ENCODE results near the gene SLC30A4. TPM values are rescaled to one million over a fixed set of nuclear protein-coding genes. Genes with fewer than 3 reads are reported as not detected.

SLC30A4 gene
- total RNA-seq, 1 experiment from 2014 or later, result 2.7 TPM

DNA sequence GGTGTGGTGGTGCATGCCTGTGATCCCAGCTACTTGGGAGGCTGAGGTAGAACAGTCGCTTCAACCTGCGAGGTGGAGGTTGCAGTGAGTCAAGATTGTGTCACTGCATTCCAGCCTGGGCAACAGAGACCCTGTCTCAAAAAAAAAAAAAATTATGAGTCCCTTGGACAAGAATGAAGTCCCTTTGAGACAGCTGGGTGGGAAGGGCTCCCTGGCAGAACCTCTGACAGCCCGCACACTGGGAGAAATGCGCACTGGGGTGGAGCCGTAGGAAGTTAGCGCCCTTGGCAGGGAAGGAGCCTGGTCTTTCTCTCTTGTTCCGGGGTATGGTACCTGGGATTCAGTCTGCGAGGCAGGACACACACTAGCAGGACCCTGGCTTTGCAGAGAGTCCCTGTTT, 51.4 kb downstream of the SLC30A4 start:
- no peak for DNase-seq
- Histone ChIP-seq H3K9me2 (ENCODE audit: insufficient read depth) (no peaks in the 10 kb centered on the region), H4K20me1 (ENCODE audit: insufficient read depth) (no peaks in the 10 kb centered on the region), H3K9me3 (ENCODE audit: insufficient read depth, low read depth) (no peaks in the 10 kb centered on the region), H3K4me3 (no peak overlapping the region), H3K79me2 (ENCODE audit: low read depth) (no peaks in the 10 kb centered on the region), H2AFZ (no peak overlapping the region), H3K4me2 (no peak overlapping the region), H3K36me3 (ENCODE audit: low read depth) (no peaks in the 10 kb centered on the region), H3K27ac (no peak overlapping the region), H3K27me3 (ENCODE audit: insufficient read depth, low read depth) (no peaks in the 10 kb centered on the region), H3K4me1 (replicated peaks; ENCODE audit: insufficient read depth) (no peaks in the 10 kb centered on the region), H3F3A (ENCODE audit: insufficient read depth, low read depth) (no peaks in the 10 kb centered on the region)
- intact Hi-C loops (cut with micrococcal nuclease; ENCODE audit: unreplicated experiment), result no loop called here
- no TSS peak for BruUV-seq (replicated peaks)
- ChIA-PET POLR2A (ENCODE audit: unreplicated experiment) (no interaction called here), CTCF (no interaction called here)
- no peak for TF ChIP-seq EZH2 (IDR thresholded peaks at IDR 0.05; ENCODE audit: low read depth)
- TF ChIP-seq, protein P1, sequence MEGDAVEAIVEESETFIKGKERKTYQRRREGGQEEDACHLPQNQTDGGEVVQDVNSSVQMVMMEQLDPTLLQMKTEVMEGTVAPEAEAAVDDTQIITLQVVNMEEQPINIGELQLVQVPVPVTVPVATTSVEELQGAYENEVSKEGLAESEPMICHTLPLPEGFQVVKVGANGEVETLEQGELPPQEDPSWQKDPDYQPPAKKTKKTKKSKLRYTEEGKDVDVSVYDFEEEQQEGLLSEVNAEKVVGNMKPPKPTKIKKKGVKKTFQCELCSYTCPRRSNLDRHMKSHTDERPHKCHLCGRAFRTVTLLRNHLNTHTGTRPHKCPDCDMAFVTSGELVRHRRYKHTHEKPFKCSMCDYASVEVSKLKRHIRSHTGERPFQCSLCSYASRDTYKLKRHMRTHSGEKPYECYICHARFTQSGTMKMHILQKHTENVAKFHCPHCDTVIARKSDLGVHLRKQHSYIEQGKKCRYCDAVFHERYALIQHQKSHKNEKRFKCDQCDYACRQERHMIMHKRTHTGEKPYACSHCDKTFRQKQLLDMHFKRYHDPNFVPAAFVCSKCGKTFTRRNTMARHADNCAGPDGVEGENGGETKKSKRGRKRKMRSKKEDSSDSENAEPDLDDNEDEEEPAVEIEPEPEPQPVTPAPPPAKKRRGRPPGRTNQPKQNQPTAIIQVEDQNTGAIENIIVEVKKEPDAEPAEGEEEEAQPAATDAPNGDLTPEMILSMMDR (conservative IDR thresholded peaks at IDR 0.05), result no peak

DNA sequence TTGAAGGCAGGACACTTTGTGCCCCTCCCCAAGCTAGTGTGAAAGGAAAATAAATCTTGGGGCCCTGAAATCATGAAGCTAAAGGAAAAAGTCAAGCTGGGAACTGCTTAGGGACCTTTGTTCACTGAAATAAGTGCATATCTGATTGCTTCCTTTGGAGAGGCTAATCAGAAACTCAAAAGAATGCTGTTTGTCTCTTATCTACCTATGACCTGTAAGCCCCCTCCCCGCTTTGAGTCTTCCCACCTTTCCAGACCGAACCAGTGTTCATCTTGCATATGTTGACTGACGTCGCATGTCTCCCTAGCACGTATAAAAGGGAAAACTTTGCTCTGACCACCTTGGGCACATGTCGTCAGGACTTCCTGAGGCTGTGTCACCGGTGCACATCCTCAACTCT, 53.1 kb downstream of the SLC30A4 start:
- Histone ChIP-seq H2AFZ (no peak overlapping the region), H4K20me1 (ENCODE audit: insufficient read depth) (no peaks in the 10 kb centered on the region), H3K4me1 (replicated peaks; ENCODE audit: insufficient read depth) (no peaks in the 10 kb centered on the region), H3K4me2 (no peak overlapping the region), H3K9me2 (ENCODE audit: insufficient read depth) (no peaks in the 10 kb centered on the region), H3K9me3 (ENCODE audit: insufficient read depth, low read depth) (no peaks in the 10 kb centered on the region), H3K79me2 (ENCODE audit: low read depth) (no peaks in the 10 kb centered on the region), H3K36me3 (ENCODE audit: low read depth) (no peaks in the 10 kb centered on the region), H3K27me3 (ENCODE audit: insufficient read depth, low read depth) (no peaks in the 10 kb centered on the region), H3K27ac (no peak overlapping the region), H3K4me3 (no peak overlapping the region), H3F3A (ENCODE audit: insufficient read depth, low read depth) (no peaks in the 10 kb centered on the region)
- TF ChIP-seq EZH2 (IDR thresholded peaks at IDR 0.05; ENCODE audit: low read depth), result no peak
- TF ChIP-seq, protein P1 (conservative IDR thresholded peaks at IDR 0.05), result no peak
- DNase-seq, result no peak
- ChIA-PET POLR2A (ENCODE audit: unreplicated experiment) (interaction anchor here (0.6 kb wide), 2 partner anchors 19 to 743 kb away, joined by 4 to 5 read pairs; no protein-coding TSS in a partner anchor), CTCF (no interaction called here)
- intact Hi-C loops (cut with micrococcal nuclease; ENCODE audit: unreplicated experiment), result no loop called here
- BruUV-seq (replicated peaks), result no TSS peak

DNA sequence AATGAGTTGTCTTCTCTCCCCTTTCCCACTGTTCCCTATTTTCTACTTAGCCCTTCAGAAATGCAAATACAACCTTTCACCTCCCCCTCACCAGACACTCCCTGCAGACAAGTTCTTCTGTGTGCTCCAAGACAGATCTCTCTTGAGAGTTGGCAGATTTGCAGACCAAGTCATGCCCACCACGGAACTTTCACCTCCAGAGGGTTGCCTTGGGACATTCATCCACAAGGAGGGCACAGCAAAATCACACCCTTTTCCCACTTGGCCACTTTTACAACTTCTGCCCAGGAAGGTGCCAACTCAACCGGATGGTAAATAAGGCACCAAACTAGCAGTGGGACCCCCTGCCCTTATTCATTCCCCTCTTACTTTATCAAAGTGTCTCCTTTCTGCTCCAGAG, 53.5 kb downstream of the SLC30A4 start:
- TF ChIP-seq, protein P1 (conservative IDR thresholded peaks at IDR 0.05), result no peak
- TF ChIP-seq EZH2 (IDR thresholded peaks at IDR 0.05; ENCODE audit: low read depth), result no peak
- H3K4me3 ChIP-seq, result no peak overlapping the region
- H3K36me3 ChIP-seq (ENCODE audit: low read depth), result no peaks in the 10 kb centered on the region
- no peak for DNase-seq
- no peaks in the 10 kb centered on the region for H3K4me1 ChIP-seq (replicated peaks; ENCODE audit: insufficient read depth)
- no peak overlapping the region for H2AFZ ChIP-seq
- intact Hi-C loops (cut with micrococcal nuclease; ENCODE audit: unreplicated experiment), result no loop called here
- no peak overlapping the region for H3K27ac ChIP-seq
- no peaks in the 10 kb centered on the region for H4K20me1 ChIP-seq (ENCODE audit: insufficient read depth)
- ChIA-PET POLR2A (ENCODE audit: unreplicated experiment) (interaction anchor here (0.6 kb wide), 1 partner anchor 742 kb away, joined by 5 read pairs; no protein-coding TSS in a partner anchor), CTCF (no interaction called here)
- no peaks in the 10 kb centered on the region for H3K9me3 ChIP-seq (ENCODE audit: insufficient read depth, low read depth)
- no peak overlapping the region for H3K4me2 ChIP-seq
- H3K9me2 ChIP-seq (ENCODE audit: insufficient read depth), result no peaks in the 10 kb centered on the region
- no peaks in the 10 kb centered on the region for H3K27me3 ChIP-seq (ENCODE audit: insufficient read depth, low read depth)
- no TSS peak for BruUV-seq (replicated peaks)
- no peaks in the 10 kb centered on the region for H3F3A ChIP-seq (ENCODE audit: insufficient read depth, low read depth)
- no peaks in the 10 kb centered on the region for H3K79me2 ChIP-seq (ENCODE audit: low read depth)

Measured in PC-9 (cell line).